ENCODE measurements around the gene LMAN2. TPM values are rescaled to one million over a fixed set of nuclear protein-coding genes. Genes with fewer than 3 reads are reported as not detected.

The LMAN2 gene
- total RNA-seq, 1 experiment from 2014 or later, result 128 TPM

GRCh38 chr5:177384134-177384533 lies 32.7 kb upstream of the LMAN2 start, which contains the start of gene SLC34A1:
TSS of gene SLC34A1 (plus strand) at chr5:177384434. CDS start at chr5:177385742, 1,308 bp downstream.
- Histone ChIP-seq H3K4me3 (replicated peaks in 1 of 2; ENCODE audit: low read depth in 1 of 2, low read length in 2 of 2) (no peak within 1 kb of the TSS), H3K9me2 (ENCODE audit: insufficient read depth) (no peaks in the 10 kb centered on the region), H3K4me1 (ENCODE audit: control insufficient read depth in 1 of 2, insufficient read depth in 2 of 2, low read length in 2 of 2) (peaks cover 14 to 26% of the 10 kb centered on the region in 2 experiments), H3K27ac (ENCODE audit: low read depth, low read length) (no peak within 1 kb of the TSS), H3K4me2 (ENCODE audit: low read length) (no peak within 1 kb of the TSS), H3K79me2 (ENCODE audit: insufficient read depth, low read length) (no peaks in the 10 kb centered on the region), H3K36me3 (ENCODE audit: control insufficient read depth in 1 of 2, insufficient read depth in 2 of 2, low read length in 2 of 2) (no peaks in the 10 kb centered on the region), H3K27me3 (ENCODE audit: insufficient read depth, low read length) (no peaks in the 10 kb centered on the region), H4K20me1 (ENCODE audit: insufficient read depth) (no peaks in the 10 kb centered on the region), H3K9ac (ENCODE audit: low read length) (no peak within 1 kb of the TSS), H2AFZ (ENCODE audit: low read depth, low read length, poor library complexity, severe bottlenecking) (no peak within 1 kb of the TSS), H3K9me3 (ENCODE audit: control insufficient read depth in 1 of 2, insufficient read depth in 1 of 2, low read depth in 1 of 2, low read length in 2 of 2) (no peaks in the 10 kb centered on the region)
- ChIA-PET RAD21 (ENCODE audit: low non-redundant PET in 1 of 2, low total read pairs in 2 of 2, uncharacterized antibody in 2 of 2, unreplicated experiment in 2 of 2) (no interaction called here), CTCF (no interaction called here), POLR2A (no interaction called here)
- no peak for DNase-seq (ENCODE audit: low read depth, low spot score)
- ATAC-seq, result no peak
- intact Hi-C loops (cut with micrococcal nuclease), result no loop called here
- no TSS peak for BruUV-seq (replicated peaks)
- TF ChIP-seq REST (IDR thresholded peaks at IDR 0.05; ENCODE audit: low read depth), result no peak
- TF ChIP-seq SIN3A (IDR thresholded peaks at IDR 0.05; ENCODE audit: low read depth), result no peak
- TF ChIP-seq ELF1 (IDR thresholded peaks at IDR 0.05; ENCODE audit: borderline replicate concordance, low read depth), result no peak
- TF ChIP-seq SP1 (IDR thresholded peaks at IDR 0.05; ENCODE audit: low read depth), result no peak
- TF ChIP-seq POLR2AphosphoS5 (IDR thresholded peaks at IDR 0.05; ENCODE audit: low read depth, low read length), result no peak
- TF ChIP-seq TCF7L2 (IDR thresholded peaks at IDR 0.05; ENCODE audit: borderline replicate concordance, extremely low read depth, insufficient read depth, insufficient read length), result no peak
- TF ChIP-seq FOSL1 (IDR thresholded peaks at IDR 0.05; ENCODE audit: low read depth), result no peak
- no peak for TF ChIP-seq YY1 (IDR thresholded peaks at IDR 0.05; ENCODE audit: extremely low read depth, insufficient replicate concordance, low read depth, low read length)
- no peak for TF ChIP-seq ZNF274 (IDR thresholded peaks at IDR 0.05; ENCODE audit: low read depth, low read length)
- TF ChIP-seq CBX3 (IDR thresholded peaks at IDR 0.05; ENCODE audit: low read depth), result no peak
- no peak for TF ChIP-seq CEBPB (IDR thresholded peaks at IDR 0.05; ENCODE audit: low read depth)
- no peak for TF ChIP-seq RAD21 (IDR thresholded peaks at IDR 0.05; ENCODE audit: low read depth)
- no peak for TF ChIP-seq ATF3 (IDR thresholded peaks at IDR 0.05)
- TF ChIP-seq ZBTB33 (IDR thresholded peaks at IDR 0.05; ENCODE audit: extremely low read depth, insufficient replicate concordance, low read length), result no peak
- no peak for TF ChIP-seq EGR1 (IDR thresholded peaks at IDR 0.05; ENCODE audit: low read depth)
- no peak for TF ChIP-seq POLR2A (IDR thresholded peaks at IDR 0.05; ENCODE audit: borderline replicate concordance, extremely low read depth, insufficient read depth, insufficient read length)
- no peak for TF ChIP-seq EZH2 (IDR thresholded peaks at IDR 0.05)
- TF ChIP-seq MAX (IDR thresholded peaks at IDR 0.05), result no peak
- no peak for TF ChIP-seq CTCF (IDR thresholded peaks at IDR 0.05 in 2 of 3, conservative IDR thresholded peaks at IDR 0.05 in 1 of 3; ENCODE audit: borderline replicate concordance in 1 of 3, insufficient read depth in 1 of 3, low read depth in 2 of 3, low read length in 2 of 3)
